HG03439 (cell line): ENCODE results near the gene MT4.

Source experiments
- ATAC-seq: cut with Tn5 transposase; IDR thresholded peaks from one replicate; pipeline ENCODE4 v1.9.1; 2021; ENCODE audit warnings: mild to moderate bottlenecking, moderate library complexity; ENCODE audit not compliant: unreplicated experiment

The MT4 gene

GRCh38 chr16:56601325-56601724 lies 36.5 kb downstream of the MT4 start:
- ATAC-seq: no peak

GRCh38 chr16:56603589-56603988 lies 38.7 kb downstream of the MT4 start:
- ATAC-seq: no peak

- ATAC-seq: no peak
Measured at GRCh38 chr16:56604966-56605365, 40.1 kb downstream of the MT4 start.

- ATAC-seq: no peak
Measured at GRCh38 chr16:56605475-56605874, 40.6 kb downstream of the MT4 start.

GRCh38 chr16:56606071-56606475 lies 41.2 kb downstream of the MT4 start:
- ATAC-seq: no peak

GRCh38 chr16:56606476-56607108 lies 41.7 kb downstream of the MT4 start:
- ATAC-seq: no peak

GRCh38 chr16:56607109-56607618 lies 42.3 kb downstream of the MT4 start:
- no peak for ATAC-seq

GRCh38 chr16:56607675-56608042 lies 42.8 kb downstream of the MT4 start:
- ATAC-seq: no peak

GRCh38 chr16:56608043-56608875 lies 43.4 kb downstream of the MT4 start, which contains the start of gene MT2A:
Gene MT2A (plus strand): TSS chr16:56608584. CDS start chr16:56608656, 72 bp downstream.
- ATAC-seq: peak; percentile 82

- ATAC-seq: no peak
Measured at GRCh38 chr16:56608876-56609462, 44.1 kb downstream of the MT4 start.

GRCh38 chr16:56609463-56609921 lies 44.6 kb downstream of the MT4 start:
- ATAC-seq: peak; percentile 38

GRCh38 chr16:56610017-56610608 lies 45.2 kb downstream of the MT4 start:
- ATAC-seq: no peak

GRCh38 chr16:56610609-56611111 lies 45.8 kb downstream of the MT4 start:
- no peak for ATAC-seq

GRCh38 chr16:56611281-56611833 lies 46.5 kb downstream of the MT4 start:
- no peak for ATAC-seq

GRCh38 chr16:56613706-56614105 lies 48.8 kb downstream of the MT4 start:
- no peak for ATAC-seq

- no peak for ATAC-seq
Measured at GRCh38 chr16:56614549-56614991, 49.7 kb downstream of the MT4 start.

- ATAC-seq: no peak
Measured at GRCh38 chr16:56615353-56615752, 50.5 kb downstream of the MT4 start.

- ATAC-seq: no peak
Measured at GRCh38 chr16:56616608-56617211, 51.8 kb downstream of the MT4 start.

- no peak for ATAC-seq
Measured at GRCh38 chr16:56617212-56618085, 52.6 kb downstream of the MT4 start.
